ENCODE data around the gene PRLH.

The PRLH gene

GRCh38 chr2:237567276-237568029, 1.1 kb downstream of the PRLH start:
- no peak for DNase-seq

- no peak for DNase-seq
These were observed 1.8 kb downstream of the PRLH start for GRCh38 chr2:237568121-237568660.

- no peak for DNase-seq
These were observed 2.7 kb downstream of the PRLH start for GRCh38 chr2:237569041-237569440.

- no peak for DNase-seq
These were observed 3.5 kb downstream of the PRLH start for GRCh38 chr2:237569896-237570295.

GRCh38 chr2:237570776-237571335, 4.5 kb downstream of the PRLH start:
- DNase-seq, result no peak

- DNase-seq, result no peak
These were observed 5.2 kb downstream of the PRLH start for GRCh38 chr2:237571551-237571950.

- DNase-seq, result peak; percentile 11 to 63
These were observed 5.8 kb downstream of the PRLH start for GRCh38 chr2:237572021-237572741.

GRCh38 chr2:237572742-237573101, 6.3 kb downstream of the PRLH start:
- no peak for DNase-seq

- no peak for DNase-seq
These were observed 7.5 kb downstream of the PRLH start for GRCh38 chr2:237573721-237574415.

- no peak for DNase-seq
These were observed 8.1 kb downstream of the PRLH start for GRCh38 chr2:237574467-237574866.

- DNase-seq, result no peak
These were observed 8.8 kb downstream of the PRLH start for GRCh38 chr2:237574894-237575868.

GRCh38 chr2:237575869-237576862, 9.8 kb downstream of the PRLH start:
- no peak for DNase-seq

- no peak for DNase-seq
These were observed 10.6 kb downstream of the PRLH start for GRCh38 chr2:237576974-237577373.

GRCh38 chr2:237577458-237577857, 11.1 kb downstream of the PRLH start:
- DNase-seq, result no peak

- no peak for DNase-seq
These were observed 11.8 kb downstream of the PRLH start for GRCh38 chr2:237577956-237578870.

GRCh38 chr2:237581326-237581725, 15.0 kb downstream of the PRLH start:
- DNase-seq, result no peak

GRCh38 chr2:237581751-237582746, 15.7 kb downstream of the PRLH start:
- no peak for DNase-seq

All from NCI-H187 (cell line).